HUDEP-2 (cell line): ENCODE data around the gene PLXDC2.
"Not testable (repeated sequence)": the region's sequence is repeated elsewhere in the genome, so short reads cannot be mapped to it uniquely, and the experiment has no call there.

Experiments used
- DNase-seq, 76 experiments: peaks; one replicate each; lab custom pipeline; 2025; ENCODE audit not compliant: unreplicated experiment in 76 of 76; lab: John Stamatoyannopoulos, UW

The PLXDC2 gene

GRCh38 chr10:20166096-20166675 is 350.0 kb downstream of the PLXDC2 start:
- no peak for DNase-seq

GRCh38 chr10:20170661-20171060 is 354.4 kb downstream of the PLXDC2 start:
- no peak for DNase-seq

- DNase-seq: no peak
Measured at GRCh38 chr10:20173046-20173445, 356.8 kb downstream of the PLXDC2 start.

GRCh38 chr10:20175719-20176118 is 359.5 kb downstream of the PLXDC2 start:
- no peak for DNase-seq

- no peak for DNase-seq
Measured at GRCh38 chr10:20180766-20181165, 364.5 kb downstream of the PLXDC2 start.

- no peak for DNase-seq
Measured at GRCh38 chr10:20181434-20181833, 365.2 kb downstream of the PLXDC2 start.

- no peak for DNase-seq
Measured at GRCh38 chr10:20185116-20185515, 368.9 kb downstream of the PLXDC2 start.

- DNase-seq: not testable (repeated sequence)
Measured at GRCh38 chr10:20191392-20191791, 375.2 kb downstream of the PLXDC2 start.

GRCh38 chr10:20195076-20195475 is 378.8 kb downstream of the PLXDC2 start:
- DNase-seq: no peak

GRCh38 chr10:20200758-20201157 is 384.5 kb downstream of the PLXDC2 start:
- DNase-seq: no peak

GRCh38 chr10:20202337-20202736 is 386.1 kb downstream of the PLXDC2 start:
- no peak for DNase-seq

- DNase-seq: no peak
Measured at GRCh38 chr10:20207653-20208052, 391.4 kb downstream of the PLXDC2 start.

GRCh38 chr10:20209098-20209497 is 392.9 kb downstream of the PLXDC2 start:
- DNase-seq: not testable (repeated sequence)

- no peak for DNase-seq
Measured at GRCh38 chr10:20215547-20216152, 399.4 kb downstream of the PLXDC2 start.

GRCh38 chr10:20221356-20221755 is 405.1 kb downstream of the PLXDC2 start:
- DNase-seq: no peak

GRCh38 chr10:20228729-20229128 is 412.5 kb downstream of the PLXDC2 start:
- no peak for DNase-seq

- no peak for DNase-seq
Measured at GRCh38 chr10:20232079-20232705, 416.0 kb downstream of the PLXDC2 start.

GRCh38 chr10:20233423-20233822 is 417.2 kb downstream of the PLXDC2 start:
- DNase-seq: no peak

GRCh38 chr10:20234579-20234978 is 418.3 kb downstream of the PLXDC2 start:
- no peak for DNase-seq

- no peak for DNase-seq
Measured at GRCh38 chr10:20237091-20237570, 420.9 kb downstream of the PLXDC2 start.

GRCh38 chr10:20237586-20237985 is 421.4 kb downstream of the PLXDC2 start:
- DNase-seq: no peak

GRCh38 chr10:20240643-20241042 is 424.4 kb downstream of the PLXDC2 start:
- no peak for DNase-seq
